OCI-LY3 (cell line): ENCODE results near the gene GNG2.

ENCODE experiments used
- H2AFZ ChIP-seq: fragments of 200-600, 300-600 bp; shearing (Covaris generic); 2 replicates; pipeline ENCODE4 v1.6.0; 2014; ENCODE audit warnings: antibody characterized with exemption, low read depth, low read length
- H3K27ac ChIP-seq: fragments of 200-600, 300-600 bp; sonication (generic); 2 replicates; pipeline ENCODE4 v1.5.1; 2014; ENCODE audit warnings: mild to moderate bottlenecking, low read length, moderate library complexity, mixed read lengths
- H3K27me3 ChIP-seq: fragments of 200-600, 300-600 bp; sonication (generic); 2 replicates; pipeline ENCODE4 v1.6.1; 2014; ENCODE audit warnings: low read depth, low read length, mixed read lengths
- H3K36me3 ChIP-seq: fragments of 200-600, 300-600 bp; sonication (generic); replicated peaks from 2 replicates; pipeline ENCODE3; 2014; ENCODE audit warnings: low read depth, low read length, mixed read lengths
- H3K4me1 ChIP-seq: fragments of 300-600, 200-600 bp; sonication (generic); 2 replicates; pipeline ENCODE4 v1.6.1; 2014; ENCODE audit warnings: low read length, mixed read lengths
- H3K4me2 ChIP-seq: fragments of 200-600, 300-600 bp; sonication (generic); 2 replicates; pipeline ENCODE4 v1.6.1; 2014; ENCODE audit warnings: low read length, mixed read lengths
- H3K4me3 ChIP-seq: fragments of 300-600, 200-600 bp; sonication (generic); 2 replicates; pipeline ENCODE4 v1.5.1; 2014; ENCODE audit warnings: antibody characterized with exemption, mild to moderate bottlenecking, low read length, moderate library complexity
- H3K79me2 ChIP-seq: fragments of 300-600, 200-600 bp; shearing (Covaris generic); 2 replicates; pipeline ENCODE4 v1.6.1; 2014; ENCODE audit warnings: mild to moderate bottlenecking, low read length, mixed read lengths
- H3K9ac ChIP-seq: fragments of 300-600, 200-600 bp; shearing (Covaris generic); 2 replicates; pipeline ENCODE4 v1.6.0; 2014; ENCODE audit warnings: mild to moderate bottlenecking, low read length, moderate library complexity
- H3K9me3 ChIP-seq: fragments of 200-600, 300-600 bp; shearing (Covaris generic); 2 replicates; pipeline ENCODE4 v1.6.1; 2014; ENCODE audit warnings: low read length, mixed read lengths; ENCODE audit not compliant: insufficient read depth
- H4K20me1 ChIP-seq: fragments of 200-600, 300-600 bp; sonication (generic); 2 replicates; pipeline ENCODE4 v1.6.1; 2016; ENCODE audit warnings: low read length, mixed read lengths; ENCODE audit not compliant: insufficient read depth
- CTCF ChIP-seq: fragments of 200-600, 300-600 bp; sonication (generic); IDR thresholded peaks from 2 replicates; pipeline ENCODE4 v1.5.1; 2014; ENCODE audit warnings: antibody characterized with exemption, low read length, low read depth
- EZH2phosphoT487 ChIP-seq: fragments of 200-600 bp; shearing (Covaris generic); IDR thresholded peaks from 2 replicates; pipeline ENCODE4 v1.6.1; 2018; ENCODE audit warnings: antibody characterized with exemption, mixed run types, low read depth

Gene GNG2

GRCh38 chr14:51967521-51967920, 107.1 kb downstream of the GNG2 start:
- Histone ChIP-seq H3K27me3 (no peaks in the 10 kb centered on the region), H3K9me3 (no peaks in the 10 kb centered on the region), H2AFZ (no peak overlapping the region), H3K27ac (no peak overlapping the region), H3K4me1 (peaks cover 8% of the 10 kb centered on the region), H3K9ac (no peak overlapping the region), H3K4me3 (no peak overlapping the region), H3K36me3 (no peaks in the 10 kb centered on the region), H3K79me2 (no peaks in the 10 kb centered on the region), H4K20me1 (no peaks in the 10 kb centered on the region), H3K4me2 (no peak overlapping the region)
- TF ChIP-seq CTCF (no peak), EZH2phosphoT487 (no peak)

- no peaks in the 10 kb centered on the region for H3K79me2 ChIP-seq
- H3K27ac ChIP-seq = no peak overlapping the region
- H4K20me1 ChIP-seq = no peaks in the 10 kb centered on the region
- H3K4me1 ChIP-seq = peaks cover 4% of the 10 kb centered on the region
- no peaks in the 10 kb centered on the region for H3K27me3 ChIP-seq
- H3K4me3 ChIP-seq = no peak overlapping the region
- H3K9ac ChIP-seq = no peak overlapping the region
- no peaks in the 10 kb centered on the region for H3K9me3 ChIP-seq
- TF ChIP-seq EZH2phosphoT487 = no peak
- no peak for TF ChIP-seq CTCF
- H2AFZ ChIP-seq = no peak overlapping the region
- H3K36me3 ChIP-seq = no peaks in the 10 kb centered on the region
- no peak overlapping the region for H3K4me2 ChIP-seq
Measured at GRCh38 chr14:51969852-51970540, 109.6 kb downstream of the GNG2 start.

- no peak overlapping the region for H3K4me2 ChIP-seq
- H3K9ac ChIP-seq = no peak overlapping the region
- no peaks in the 10 kb centered on the region for H3K36me3 ChIP-seq
- H4K20me1 ChIP-seq = no peaks in the 10 kb centered on the region
- TF ChIP-seq CTCF = no peak
- TF ChIP-seq EZH2phosphoT487 = no peak
- no peaks in the 10 kb centered on the region for H3K79me2 ChIP-seq
- H3K27me3 ChIP-seq = no peaks in the 10 kb centered on the region
- no peak overlapping the region for H2AFZ ChIP-seq
- no peaks in the 10 kb centered on the region for H3K9me3 ChIP-seq
- no peak overlapping the region for H3K27ac ChIP-seq
- no peak overlapping the region for H3K4me3 ChIP-seq
- H3K4me1 ChIP-seq = no peaks in the 10 kb centered on the region
Measured at GRCh38 chr14:51972566-51972965, 112.2 kb downstream of the GNG2 start.

GRCh38 chr14:51977075-51977474, 116.7 kb downstream of the GNG2 start:
- no peak overlapping the region for H3K4me3 ChIP-seq
- H3K79me2 ChIP-seq = no peaks in the 10 kb centered on the region
- H3K27me3 ChIP-seq = no peaks in the 10 kb centered on the region
- H3K9me3 ChIP-seq = no peaks in the 10 kb centered on the region
- peaks cover 8% of the 10 kb centered on the region for H3K4me1 ChIP-seq
- H2AFZ ChIP-seq = no peak overlapping the region
- no peaks in the 10 kb centered on the region for H4K20me1 ChIP-seq
- TF ChIP-seq EZH2phosphoT487 (no peak), CTCF (no peak)
- no peak overlapping the region for H3K27ac ChIP-seq
- H3K36me3 ChIP-seq = no peaks in the 10 kb centered on the region
- H3K4me2 ChIP-seq = no peak overlapping the region
- H3K9ac ChIP-seq = no peak overlapping the region
